H9 (cell line): ENCODE measurements around the gene ASB5. TPM values are rescaled to one million over a fixed set of nuclear protein-coding genes. Genes with fewer than 3 reads are reported as not detected.
A peak's percentile ranks its signal among the peaks of the same experiment; 100 is the strongest.

Source experiments
- DNase-seq: peaks from one replicate; pipeline ENCODE4 v3.0.0-alpha.2; 2017
- H2AFZ ChIP-seq: one replicate; pipeline ENCODE4 v1.6.1; 2013; ENCODE audit warnings: mild to moderate bottlenecking, low read length, control low read depth, moderate library complexity
- H2AK5ac ChIP-seq: 2 replicates; pipeline ENCODE4 v1.6.1; 2013; ENCODE audit warnings: low read length, control low read depth, mixed read lengths; ENCODE audit not compliant: insufficient read length
- H2BK120ac ChIP-seq: one replicate; pipeline ENCODE4 v1.6.1; 2013; ENCODE audit warnings: low read depth, mild to moderate bottlenecking, low read length, control low read depth, inconsistent platforms; ENCODE audit not compliant: poor library complexity, severe bottlenecking
- H2BK12ac ChIP-seq: 2 replicates; pipeline ENCODE4 v1.6.1; 2013; ENCODE audit warnings: low read length, control low read depth, mixed read lengths, low read depth; ENCODE audit not compliant: insufficient read length
- H2BK15ac ChIP-seq: 2 replicates; pipeline ENCODE4 v1.6.1; 2013; ENCODE audit warnings: low read depth, low read length, control low read depth
- H2BK20ac ChIP-seq: one replicate; pipeline ENCODE4 v1.6.1; 2013; ENCODE audit warnings: low read depth, mild to moderate bottlenecking, low read length, control low read depth, inconsistent platforms; ENCODE audit not compliant: poor library complexity, severe bottlenecking
- H2BK5ac ChIP-seq: 2 replicates; pipeline ENCODE4 v1.6.1; 2013; ENCODE audit warnings: low read length, control low read depth, mixed read lengths; ENCODE audit not compliant: insufficient read length
- H3K14ac ChIP-seq: 2 replicates; pipeline ENCODE4 v1.6.1; 2013; ENCODE audit warnings: low read length, control low read depth; ENCODE audit not compliant: insufficient read depth
- H3K18ac ChIP-seq: 2 replicates; pipeline ENCODE4 v1.6.1; 2013; ENCODE audit warnings: low read depth, mild to moderate bottlenecking, mixed read lengths, low read length, control low read depth; ENCODE audit not compliant: insufficient read length
- H3K23ac ChIP-seq: 2 replicates; pipeline ENCODE4 v1.6.1; 2013; ENCODE audit warnings: low read length, control low read depth, mixed read lengths, low read depth; ENCODE audit not compliant: insufficient read length
- H3K23me2 ChIP-seq: 2 replicates; pipeline ENCODE4 v1.6.1; 2013; ENCODE audit warnings: low read depth, mild to moderate bottlenecking, mixed read lengths, low read length, control low read depth; ENCODE audit not compliant: insufficient read length, poor library complexity, severe bottlenecking
- H3K27ac ChIP-seq: 2 replicates; pipeline ENCODE4 v1.5.1; 2013; ENCODE audit warnings: low read length, control low read depth, mixed read lengths, low read depth; ENCODE audit not compliant: insufficient read length
- H3K27me3 ChIP-seq: 2 replicates; pipeline ENCODE4 v1.6.1; 2013; ENCODE audit warnings: low read length, control low read depth, inconsistent platforms; ENCODE audit not compliant: insufficient read depth
- H3K4ac ChIP-seq: 2 replicates; pipeline ENCODE4 v1.6.1; 2013; ENCODE audit warnings: low read depth, mild to moderate bottlenecking, control low read depth, inconsistent platforms, low read length, moderate library complexity
- H3K4me1 ChIP-seq: 2 replicates; pipeline ENCODE4 v1.6.1; 2013; ENCODE audit warnings: low read length, control low read depth, inconsistent platforms; ENCODE audit not compliant: insufficient read depth
- H3K4me2 ChIP-seq: 2 replicates; pipeline ENCODE4 v1.6.1; 2013; ENCODE audit warnings: low read length, control low read depth, mixed read lengths; ENCODE audit not compliant: insufficient read length, insufficient read depth
- H3K56ac ChIP-seq: 2 replicates; pipeline ENCODE4 v1.6.1; 2013; ENCODE audit warnings: low read depth, mild to moderate bottlenecking, mixed read lengths, low read length, control low read depth; ENCODE audit not compliant: insufficient read length
- H3K79me1 ChIP-seq: 2 replicates; pipeline ENCODE4 v1.6.1; 2013; ENCODE audit warnings: low read depth, mild to moderate bottlenecking, moderate library complexity, low read length, control low read depth, inconsistent platforms; ENCODE audit not compliant: insufficient read depth, poor library complexity, severe bottlenecking
- H3K79me2 ChIP-seq: 2 replicates; pipeline ENCODE4 v1.6.1; 2013; ENCODE audit warnings: low read length, control low read depth, inconsistent platforms; ENCODE audit not compliant: insufficient read depth
- H3K9ac ChIP-seq: 2 replicates; pipeline ENCODE4 v1.6.1; 2013; ENCODE audit warnings: low read length, control low read depth, mixed read lengths; ENCODE audit not compliant: insufficient read length; ENCODE audit errors: extremely low read depth
- H3K9me3 ChIP-seq: one replicate; pipeline ENCODE4 v1.6.1; 2013; ENCODE audit warnings: low read depth, low read length, inconsistent platforms; ENCODE audit not compliant: control insufficient read depth
- H3T11ph ChIP-seq: one replicate; pipeline ENCODE4 v1.6.1; 2013; ENCODE audit warnings: mild to moderate bottlenecking, low read length, control low read depth, inconsistent platforms
- H4K20me1 ChIP-seq: one replicate; pipeline ENCODE4 v1.6.1; 2013; ENCODE audit not compliant: control insufficient read depth, insufficient read length, insufficient read depth
- H4K5ac ChIP-seq: 2 replicates; pipeline ENCODE4 v1.6.1; 2013; ENCODE audit warnings: low read depth, mild to moderate bottlenecking, mixed read lengths, low read length, control low read depth; ENCODE audit not compliant: insufficient read length
- H4K8ac ChIP-seq: replicated peaks from 2 replicates; pipeline ENCODE4 v1.6.1; 2013; ENCODE audit warnings: low read length, control low read depth, mixed read lengths, low read depth; ENCODE audit not compliant: insufficient read length
- H4K91ac ChIP-seq: 2 replicates; pipeline ENCODE4 v1.6.1; 2013; ENCODE audit warnings: low read depth, mild to moderate bottlenecking, moderate library complexity, mixed read lengths, low read length, control low read depth; ENCODE audit not compliant: insufficient read length
- H3K27ac Mint-ChIP-seq, 3 experiments: 2 replicates in 2 of 3; 3 replicates in 1 of 3; pipeline ENCODE4 v1.8.0; 2020 to 2021; ENCODE audit warnings: mixed read lengths in 3 of 3, mild to moderate bottlenecking in 1 of 3, moderate library complexity in 1 of 3
- H3K27me3 Mint-ChIP-seq: 2 replicates; pipeline ENCODE4 v1.8.0; 2021; ENCODE audit warnings: low read depth, mild to moderate bottlenecking, moderate library complexity, mixed read lengths
- H3K36me3 Mint-ChIP-seq, 3 experiments: 2 replicates in 2 of 3; 3 replicates in 1 of 3; pipeline ENCODE4 v1.8.0; 2020 to 2021; ENCODE audit warnings: low read depth in 3 of 3, mixed read lengths in 3 of 3; ENCODE audit not compliant: insufficient read depth in 1 of 3
- H3K4me1 Mint-ChIP-seq, 2 experiments: 2 replicates each; pipeline ENCODE4 v1.8.0; 2020; ENCODE audit warnings: mixed read lengths in 2 of 2
- H3K4me3 Mint-ChIP-seq, 2 experiments: 2 replicates in 1 of 2; 3 replicates in 1 of 2; pipeline ENCODE4 v1.8.0; 2020 to 2021; ENCODE audit warnings: mild to moderate bottlenecking in 2 of 2, mixed read lengths in 2 of 2, moderate library complexity in 1 of 2
- H3K9me3 Mint-ChIP-seq, 2 experiments: 2 replicates in 1 of 2; 3 replicates in 1 of 2; pipeline ENCODE4 v1.8.0; 2020; ENCODE audit warnings: mild to moderate bottlenecking in 2 of 2, mixed read lengths in 2 of 2, moderate library complexity in 1 of 2
- WGBS: extraction: QIAGEN DNeasy Blood & Tissue Kit; methylation state at CpG from one replicate; pipeline ENCODE4 v1.1.7; 2013; ENCODE audit warnings: missing lambda C conversion rate, low lambda C conversion rate, mixed read lengths; ENCODE audit not compliant: insufficient read length; ENCODE audit errors: extremely low coverage; 5-methylcytosine and 5-hydroxymethylcytosine counted together
- total RNA-seq: library from RNA; stranded (reverse); gene quantifications from 2 replicates; pipeline ENCODE4 v1.2.1, GENCODE V29; 2021
- TF ChIP-seq, protein P1 (sequence below): fragments of 200-600 bp; sonication (generic); conservative IDR thresholded peaks from 3 replicates; pipeline ENCODE4 v1.8.0; 2021; ENCODE audit warnings: antibody characterized with exemption, mild to moderate bottlenecking

The ASB5 gene
- total RNA-seq, 1 experiment from 2014 or later: not detected

DNA sequence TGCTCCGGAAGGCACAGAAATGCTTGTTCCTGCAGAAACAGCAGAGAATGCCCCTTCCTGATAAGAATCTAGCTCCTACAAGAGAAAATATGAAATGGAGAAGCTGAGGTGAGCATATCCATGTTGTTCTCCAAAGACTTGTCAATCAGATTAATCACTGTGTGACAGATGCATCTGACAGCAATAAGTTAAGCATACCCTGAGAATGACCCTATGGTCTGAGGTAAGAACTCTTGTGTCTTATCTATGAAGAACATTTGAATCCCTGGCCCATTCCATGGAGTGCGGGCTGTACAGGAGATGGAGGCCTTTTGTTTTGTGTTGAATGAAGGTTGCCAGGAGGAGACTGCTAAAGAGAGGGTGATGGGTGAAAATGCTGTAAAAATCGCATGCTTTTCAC, 21.5 kb upstream of the ASB5 start:
- no peaks in the 10 kb centered on the region for H3K9me3 Mint-ChIP-seq
- no peak overlapping the region for H3K27ac ChIP-seq
- no peak overlapping the region for H3K4me2 ChIP-seq
- no peak overlapping the region for H4K5ac ChIP-seq
- H4K20me1 ChIP-seq: no peaks in the 10 kb centered on the region
- H3K4me3 Mint-ChIP-seq: no peak overlapping the region
- H3K4me1 ChIP-seq: peaks cover 3% of the 10 kb centered on the region; the same call in 1 of the 2 replicates
- TF ChIP-seq, protein P1, sequence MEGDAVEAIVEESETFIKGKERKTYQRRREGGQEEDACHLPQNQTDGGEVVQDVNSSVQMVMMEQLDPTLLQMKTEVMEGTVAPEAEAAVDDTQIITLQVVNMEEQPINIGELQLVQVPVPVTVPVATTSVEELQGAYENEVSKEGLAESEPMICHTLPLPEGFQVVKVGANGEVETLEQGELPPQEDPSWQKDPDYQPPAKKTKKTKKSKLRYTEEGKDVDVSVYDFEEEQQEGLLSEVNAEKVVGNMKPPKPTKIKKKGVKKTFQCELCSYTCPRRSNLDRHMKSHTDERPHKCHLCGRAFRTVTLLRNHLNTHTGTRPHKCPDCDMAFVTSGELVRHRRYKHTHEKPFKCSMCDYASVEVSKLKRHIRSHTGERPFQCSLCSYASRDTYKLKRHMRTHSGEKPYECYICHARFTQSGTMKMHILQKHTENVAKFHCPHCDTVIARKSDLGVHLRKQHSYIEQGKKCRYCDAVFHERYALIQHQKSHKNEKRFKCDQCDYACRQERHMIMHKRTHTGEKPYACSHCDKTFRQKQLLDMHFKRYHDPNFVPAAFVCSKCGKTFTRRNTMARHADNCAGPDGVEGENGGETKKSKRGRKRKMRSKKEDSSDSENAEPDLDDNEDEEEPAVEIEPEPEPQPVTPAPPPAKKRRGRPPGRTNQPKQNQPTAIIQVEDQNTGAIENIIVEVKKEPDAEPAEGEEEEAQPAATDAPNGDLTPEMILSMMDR: no peak
- H2BK12ac ChIP-seq: no peak overlapping the region
- no peak overlapping the region for H3K23ac ChIP-seq
- peaks cover 23 to 24% of the 10 kb centered on the region in 2 experiments for H3K4me1 Mint-ChIP-seq
- H3K27me3 Mint-ChIP-seq: no peaks in the 10 kb centered on the region
- H3K4ac ChIP-seq: no peak overlapping the region
- H3K18ac ChIP-seq: no peak overlapping the region
- no peak overlapping the region for H3K9ac ChIP-seq
- H3K27me3 ChIP-seq: no peaks in the 10 kb centered on the region
- no peak overlapping the region for H2BK5ac ChIP-seq
- no peaks in the 10 kb centered on the region for H3K9me3 ChIP-seq
- H2BK15ac ChIP-seq: no peak overlapping the region
- 0 out of 7 replicates have a peak overlapping the region, but pooled peaks of 1 of the 3 experiments have one; percentile 4 for H3K27ac Mint-ChIP-seq
- no CpG with 5 or more reads among the region's 3 CpGs for WGBS
- no peak overlapping the region for H3K14ac ChIP-seq
- H3K23me2 ChIP-seq: no peaks in the 10 kb centered on the region
- no peak overlapping the region for H2AFZ ChIP-seq
- H3T11ph ChIP-seq: no peak overlapping the region
- H3K56ac ChIP-seq: no peak overlapping the region
- H2AK5ac ChIP-seq: no peak overlapping the region
- no peak overlapping the region for H2BK20ac ChIP-seq
- no peak overlapping the region for H2BK120ac ChIP-seq
- DNase-seq: no peak
- H3K36me3 Mint-ChIP-seq: no peaks in the 10 kb centered on the region
- H4K91ac ChIP-seq: no peak overlapping the region
- no peaks in the 10 kb centered on the region for H3K79me1 ChIP-seq
- H4K8ac ChIP-seq: no peak overlapping the region
- H3K79me2 ChIP-seq: no peaks in the 10 kb centered on the region
